Sigmoid colon (tissue), 7 donors: ENCODE results near the gene ABLIM3. TPM values are rescaled to one million over a fixed set of nuclear protein-coding genes. Genes with fewer than 3 reads are reported as not detected.

Experiments used
- DNase-seq: peaks from one replicate; pipeline ENCODE4 v3.0.0-alpha.2; 2019
- H3K27ac ChIP-seq, 4 donors: fragments of 200-600 bp; sonication (generic); one replicate each; pipeline ENCODE4 v1.5.1; 2016 to 2019; ENCODE audit warnings: mild to moderate bottlenecking in 1 of 4
- H3K27me3 ChIP-seq, 3 donors: fragments of 200-600 bp; sonication (generic); one replicate each; pipeline ENCODE4 v1.5.1; 2019; ENCODE audit warnings: mild to moderate bottlenecking in 1 of 3
- H3K36me3 ChIP-seq, 4 donors: fragments of 200-600 bp; sonication (generic); one replicate each; pipeline ENCODE4 v1.5.1; 2016 to 2019
- H3K4me1 ChIP-seq, 4 donors: fragments of 200-600 bp; sonication (generic); one replicate each; pipeline ENCODE4 v1.5.1; 2017 to 2019
- H3K4me3 ChIP-seq, 4 donors: fragments of 200-600 bp; sonication (generic); one replicate each; pipeline ENCODE4 v1.5.1; 2017 to 2019; ENCODE audit warnings: mild to moderate bottlenecking in 2 of 4, moderate library complexity in 1 of 4
- H3K9me3 ChIP-seq, 4 donors: fragments of 200-600 bp in 3 of 4; sonication (generic) in 3 of 4; one replicate each; pipeline versions ENCODE4 v1.5.1 to v1.6.1; 2013 to 2019
- EP300 ChIP-seq, 4 donors: sonication (generic); formaldehyde crosslinking; IDR thresholded peaks; one replicate each; pipeline ENCODE4 v1.6.1; 2017; ENCODE audit warnings: antibody characterized with exemption in 4 of 4
- POLR2A ChIP-seq, 2 donors: fragments of 450-650 bp; IDR thresholded peaks; one replicate each; pipeline ENCODE4 v1.6.1; 2016; ENCODE audit warnings: antibody characterized with exemption in 2 of 2, mild to moderate bottlenecking in 2 of 2, moderate library complexity in 2 of 2
- POLR2AphosphoS5 ChIP-seq, 4 donors: sonication (generic); formaldehyde crosslinking; IDR thresholded peaks; one replicate each; pipeline ENCODE4 v1.6.1; 2017; ENCODE audit warnings: antibody characterized with exemption in 4 of 4
- WGBS, 2 donors: extraction: QIAGEN DNeasy Blood & Tissue Kit; methylation state at CpG; one replicate each; pipeline ENCODE4 v1.1.7; 2013; 5-methylcytosine and 5-hydroxymethylcytosine counted together
- intact Hi-C: fragments of 100-400 bp; cut with DNase I; formaldehyde crosslinking; loops from one replicate; pipeline ENCODE4 v1.15.1; 2023
- polyA plus RNA-seq, 3 donors: library from polyadenylated mRNA; stranded (reverse); fragments of 200-250 nt; gene quantifications; one replicate each; pipeline ENCODE4 v1.2.3, GENCODE V29; 2013
- total RNA-seq, 4 donors: library from RNA; depleted of rRNA; stranded (reverse); fragments of >200 nt; gene quantifications; one replicate each; pipeline ENCODE4 v1.1.0, GENCODE V29; 2016
- TF ChIP-seq, protein P1 (sequence below), 4 experiments: fragments of 450-650 bp in 3 of 4; fragments of 200-600 bp in 1 of 4; IDR thresholded peaks; one replicate each; pipeline ENCODE4 v1.5.1; 2016 to 2019; ENCODE audit warnings: antibody characterized with exemption in 4 of 4, mild to moderate bottlenecking in 3 of 4, moderate library complexity in 2 of 4
- donor health status: healthy with polysubstance abuse.
- donor health status: Bipolar disorder and iron deficiency.
- donor health status: healthy.

Gene ABLIM3
- total and polyA plus RNA-seq, 7 donors, result 5.8 to 19.9 (median 11.4) TPM

DNA sequence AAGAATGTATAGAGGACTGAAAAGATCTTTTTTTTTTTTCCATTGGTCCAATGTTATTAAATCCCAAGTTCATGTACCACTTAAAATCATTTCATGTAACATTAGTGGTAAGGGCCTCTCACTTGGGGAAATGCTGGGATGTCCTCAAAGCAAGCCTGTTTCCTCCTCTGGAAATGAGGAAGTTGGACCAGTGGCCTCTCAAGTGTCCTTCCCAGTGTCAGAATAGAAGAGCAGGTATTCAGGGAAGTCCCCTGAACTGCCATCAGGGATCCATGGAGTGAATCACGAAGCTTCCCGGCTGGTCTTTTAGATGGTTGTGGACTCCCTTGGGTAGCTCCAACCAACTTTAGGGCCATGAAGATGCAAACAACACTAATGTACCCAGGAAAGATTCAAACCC, 75.2 kb downstream of the ABLIM3 start:
- no peaks in the 10 kb centered on the region for H3K9me3 ChIP-seq
- intact Hi-C loops, result no loop called here
- WGBS, 2 donors, result 93 to 94% methylated on average over 2 of the region's 2 CpGs
- DNase-seq, result no peak
- H3K27me3 ChIP-seq, result no peaks in the 10 kb centered on the region
- H3K4me3 ChIP-seq, result no peak overlapping the region
- peak overlapping the region in 1 of 4 donors; percentile 29 for H3K27ac ChIP-seq
- no peaks in the 10 kb centered on the region for H3K36me3 ChIP-seq
- H3K4me1 ChIP-seq, result peaks cover 0 to 24% (median 17%) of the 10 kb centered on the region in 4 donors
- TF ChIP-seq POLR2AphosphoS5 (IDR thresholded peaks at IDR 0.05) (no peak), POLR2A (IDR thresholded peaks at IDR 0.05) (no peak), EP300 (IDR thresholded peaks at IDR 0.05) (no peak)
- TF ChIP-seq, protein P1, sequence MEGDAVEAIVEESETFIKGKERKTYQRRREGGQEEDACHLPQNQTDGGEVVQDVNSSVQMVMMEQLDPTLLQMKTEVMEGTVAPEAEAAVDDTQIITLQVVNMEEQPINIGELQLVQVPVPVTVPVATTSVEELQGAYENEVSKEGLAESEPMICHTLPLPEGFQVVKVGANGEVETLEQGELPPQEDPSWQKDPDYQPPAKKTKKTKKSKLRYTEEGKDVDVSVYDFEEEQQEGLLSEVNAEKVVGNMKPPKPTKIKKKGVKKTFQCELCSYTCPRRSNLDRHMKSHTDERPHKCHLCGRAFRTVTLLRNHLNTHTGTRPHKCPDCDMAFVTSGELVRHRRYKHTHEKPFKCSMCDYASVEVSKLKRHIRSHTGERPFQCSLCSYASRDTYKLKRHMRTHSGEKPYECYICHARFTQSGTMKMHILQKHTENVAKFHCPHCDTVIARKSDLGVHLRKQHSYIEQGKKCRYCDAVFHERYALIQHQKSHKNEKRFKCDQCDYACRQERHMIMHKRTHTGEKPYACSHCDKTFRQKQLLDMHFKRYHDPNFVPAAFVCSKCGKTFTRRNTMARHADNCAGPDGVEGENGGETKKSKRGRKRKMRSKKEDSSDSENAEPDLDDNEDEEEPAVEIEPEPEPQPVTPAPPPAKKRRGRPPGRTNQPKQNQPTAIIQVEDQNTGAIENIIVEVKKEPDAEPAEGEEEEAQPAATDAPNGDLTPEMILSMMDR (IDR thresholded peaks at IDR 0.05), result no peak

DNA sequence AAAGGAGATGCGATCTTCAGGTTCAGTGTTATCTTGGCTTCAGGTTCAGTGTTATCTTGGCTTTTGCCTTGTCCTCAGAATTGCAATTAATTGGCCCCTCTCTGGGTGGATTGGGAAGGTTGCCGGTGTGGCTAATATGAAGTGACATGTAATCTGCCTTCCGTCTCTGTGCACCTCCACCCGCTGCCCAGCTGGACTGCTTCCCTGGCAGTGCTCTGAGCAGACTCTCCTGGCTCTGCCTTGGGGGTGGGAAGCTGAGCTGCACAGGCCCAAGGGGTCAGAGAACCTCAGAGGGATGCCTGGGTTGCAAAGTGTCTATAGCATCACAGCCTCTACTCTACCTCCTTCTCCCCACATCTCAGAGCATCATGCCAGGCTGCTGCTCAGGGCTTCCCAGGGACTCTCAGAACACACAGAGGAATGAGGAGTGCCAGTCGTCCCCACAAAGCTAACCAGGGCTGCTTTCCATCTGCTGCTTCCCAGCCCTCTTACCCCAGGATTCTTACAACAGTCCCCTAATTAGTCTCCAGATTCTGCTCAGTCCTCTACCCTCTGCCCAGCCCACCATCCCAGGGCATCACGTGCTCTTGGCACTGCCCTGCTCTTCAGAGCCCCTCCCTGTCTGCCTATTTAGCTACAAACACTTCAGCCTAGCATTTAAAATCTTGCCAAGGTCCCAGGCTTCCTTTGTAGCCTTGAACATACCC, 76.0 kb downstream of the ABLIM3 start:
- intact Hi-C loops, result no loop called here

DNA sequence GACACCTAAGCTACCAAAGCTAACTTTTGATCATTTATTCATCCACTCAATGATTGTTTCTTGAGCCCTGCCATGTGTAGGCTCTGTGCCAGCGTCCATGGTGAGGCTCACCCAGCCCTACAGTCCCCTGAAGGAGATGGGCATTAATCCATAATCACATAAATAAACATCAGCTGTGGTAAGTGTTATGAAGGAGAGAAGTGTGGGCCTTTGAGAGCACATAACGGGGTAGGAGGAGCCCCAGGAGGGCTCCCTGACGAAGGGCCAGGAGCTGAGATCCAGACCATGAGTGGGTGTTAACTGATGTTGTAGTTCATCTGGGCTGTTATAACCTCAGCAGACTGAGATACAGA, 76.5 kb downstream of the ABLIM3 start:
- DNase-seq, result no peak
- Histone ChIP-seq H3K9me3 (no peaks in the 10 kb centered on the region), H3K4me3 (no peak overlapping the region), H3K27ac (peak overlapping the region in 2 of 4 donors; percentile 7 to 15), H3K27me3 (no peaks in the 10 kb centered on the region), H3K36me3 (no peaks in the 10 kb centered on the region), H3K4me1 (peaks cover 0 to 22% (median 13%) of the 10 kb centered on the region in 4 donors)
- intact Hi-C loops, result no loop called here
- TF ChIP-seq, protein P1 (IDR thresholded peaks at IDR 0.05), result no peak
- TF ChIP-seq POLR2A (IDR thresholded peaks at IDR 0.05) (no peak), POLR2AphosphoS5 (IDR thresholded peaks at IDR 0.05) (no peak), EP300 (IDR thresholded peaks at IDR 0.05) (no peak)
- 67 to 70% methylated on average over 3 of the region's 3 CpGs for WGBS, 2 donors

More for the DNA sequence above, 76.0 kb downstream of the ABLIM3 start:
- H3K36me3 ChIP-seq, result no peaks in the 10 kb centered on the region
- no peak overlapping the region for H3K4me3 ChIP-seq
- WGBS, 2 donors, result 71 to 85% methylated on average over 6 of the region's 6 CpGs
- TF ChIP-seq POLR2A (IDR thresholded peaks at IDR 0.05) (no peak), EP300 (IDR thresholded peaks at IDR 0.05) (no peak), POLR2AphosphoS5 (IDR thresholded peaks at IDR 0.05) (no peak)
- TF ChIP-seq, protein P1 (IDR thresholded peaks at IDR 0.05), result no peak
- H3K4me1 ChIP-seq, result peaks cover 0 to 22% (median 16%) of the 10 kb centered on the region in 4 donors
- H3K27ac ChIP-seq, result peak overlapping the region in 2 of 4 donors; percentile 7 to 15
- H3K9me3 ChIP-seq, result no peaks in the 10 kb centered on the region
- no peak for DNase-seq
- no peaks in the 10 kb centered on the region for H3K27me3 ChIP-seq

DNA sequence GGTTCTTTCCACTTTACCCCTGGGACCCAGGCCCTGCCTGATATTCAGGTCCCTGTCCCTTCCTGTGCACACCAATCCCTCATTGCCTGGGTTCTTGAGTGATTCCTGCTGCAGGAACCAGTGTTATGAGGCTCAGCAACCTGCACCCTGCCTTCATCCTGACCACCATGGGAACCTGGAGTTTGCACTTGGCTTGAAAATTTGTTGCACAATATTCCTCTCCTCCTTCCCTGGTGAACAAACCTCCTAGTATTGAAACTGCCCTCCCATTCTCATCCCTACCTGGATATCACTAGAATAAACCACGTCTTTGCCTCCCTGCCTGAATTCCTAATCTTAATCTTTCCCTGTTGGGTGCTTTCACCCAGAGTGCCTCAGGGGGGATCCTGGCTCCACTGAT, 78.3 kb downstream of the ABLIM3 start:
- Histone ChIP-seq H3K4me3 (no peak overlapping the region), H3K36me3 (no peaks in the 10 kb centered on the region), H3K27ac (no peak overlapping the region), H3K27me3 (no peaks in the 10 kb centered on the region), H3K9me3 (no peaks in the 10 kb centered on the region), H3K4me1 (peaks cover 0 to 22% (median 13%) of the 10 kb centered on the region in 4 donors)
- 74 to 83% methylated on average over 1 of the region's 1 CpG for WGBS, 2 donors
- DNase-seq, result no peak
- no peak for TF ChIP-seq EP300 (IDR thresholded peaks at IDR 0.05)
- intact Hi-C loops, result no loop called here

DNA sequence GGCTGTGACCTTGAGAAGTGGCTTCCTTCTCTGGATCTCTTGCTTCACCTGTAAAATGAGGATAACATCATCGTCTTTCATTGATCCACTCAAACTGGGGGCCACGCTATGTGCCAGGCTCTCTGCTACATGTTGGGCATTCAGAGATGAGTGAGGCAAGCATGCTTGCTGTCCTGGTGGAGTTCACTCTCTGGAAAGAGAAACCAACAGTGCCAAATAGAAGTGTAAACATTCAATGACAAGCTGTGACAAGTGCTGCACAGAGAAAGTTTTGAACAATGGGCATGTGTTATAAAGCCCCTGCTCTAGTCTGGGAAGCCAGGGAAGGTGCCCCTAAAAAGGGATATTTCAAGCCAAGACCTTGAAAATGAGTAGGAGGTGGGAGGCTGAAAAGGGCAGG, 79.5 kb downstream of the ABLIM3 start:
- H3K36me3 ChIP-seq, result no peaks in the 10 kb centered on the region
- no peak overlapping the region for H3K27ac ChIP-seq
- TF ChIP-seq EP300 (IDR thresholded peaks at IDR 0.05), result no peak
- no peak for TF ChIP-seq POLR2AphosphoS5 (IDR thresholded peaks at IDR 0.05)
- TF ChIP-seq POLR2A (IDR thresholded peaks at IDR 0.05), result no peak
- TF ChIP-seq, protein P1 (IDR thresholded peaks at IDR 0.05), result no peak
- no peak for DNase-seq
- intact Hi-C loops, result no loop called here
- WGBS, 2 donors, result 87 to 92% methylated on average over 2 of the region's 2 CpGs
- peaks cover 0 to 22% (median 13%) of the 10 kb centered on the region in 4 donors for H3K4me1 ChIP-seq
- H3K27me3 ChIP-seq, result no peaks in the 10 kb centered on the region
- H3K4me3 ChIP-seq, result no peak overlapping the region
- no peaks in the 10 kb centered on the region for H3K9me3 ChIP-seq
